HG02970 (cell line): ENCODE data around the gene SSRP1.

ENCODE experiments used
- ATAC-seq: cut with Tn5 transposase; IDR thresholded peaks from one replicate; pipeline ENCODE4 v1.9.1; 2021; ENCODE audit warnings: mild to moderate bottlenecking, moderate library complexity, moderate number of reproducible peaks; ENCODE audit not compliant: unreplicated experiment, low FRiP score

Gene SSRP1

GRCh38 chr11:57320067-57320718 lies 15.5 kb downstream of the SSRP1 start:
- no peak for ATAC-seq

DNA sequence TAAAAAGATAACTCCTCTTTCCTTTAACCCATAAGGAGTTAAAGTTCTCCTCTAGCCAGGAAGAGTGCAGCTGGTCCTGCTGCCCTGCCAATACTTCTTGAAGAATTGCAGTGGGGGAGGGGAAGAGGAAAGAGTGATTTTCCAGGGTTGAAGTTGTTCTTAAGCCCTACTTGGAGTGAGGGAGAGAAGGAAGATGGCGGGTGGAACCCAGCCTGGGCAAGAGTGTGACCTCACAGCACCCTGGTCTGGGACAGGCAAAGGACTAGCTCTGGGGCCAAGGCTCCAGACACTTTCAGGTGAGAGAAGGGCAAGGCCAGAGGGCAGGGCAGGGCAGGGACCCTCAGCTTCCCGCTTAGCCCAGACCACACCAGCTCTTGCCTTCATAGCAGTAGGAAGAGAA lies 17.5 kb downstream of the SSRP1 start:
- ATAC-seq = no peak

GRCh38 chr11:57316017-57316416 lies 19.7 kb downstream of the SSRP1 start:
- ATAC-seq = no peak

- ATAC-seq = no peak
Measured at GRCh38 chr11:57315491-57315890, 20.2 kb downstream of the SSRP1 start.

DNA sequence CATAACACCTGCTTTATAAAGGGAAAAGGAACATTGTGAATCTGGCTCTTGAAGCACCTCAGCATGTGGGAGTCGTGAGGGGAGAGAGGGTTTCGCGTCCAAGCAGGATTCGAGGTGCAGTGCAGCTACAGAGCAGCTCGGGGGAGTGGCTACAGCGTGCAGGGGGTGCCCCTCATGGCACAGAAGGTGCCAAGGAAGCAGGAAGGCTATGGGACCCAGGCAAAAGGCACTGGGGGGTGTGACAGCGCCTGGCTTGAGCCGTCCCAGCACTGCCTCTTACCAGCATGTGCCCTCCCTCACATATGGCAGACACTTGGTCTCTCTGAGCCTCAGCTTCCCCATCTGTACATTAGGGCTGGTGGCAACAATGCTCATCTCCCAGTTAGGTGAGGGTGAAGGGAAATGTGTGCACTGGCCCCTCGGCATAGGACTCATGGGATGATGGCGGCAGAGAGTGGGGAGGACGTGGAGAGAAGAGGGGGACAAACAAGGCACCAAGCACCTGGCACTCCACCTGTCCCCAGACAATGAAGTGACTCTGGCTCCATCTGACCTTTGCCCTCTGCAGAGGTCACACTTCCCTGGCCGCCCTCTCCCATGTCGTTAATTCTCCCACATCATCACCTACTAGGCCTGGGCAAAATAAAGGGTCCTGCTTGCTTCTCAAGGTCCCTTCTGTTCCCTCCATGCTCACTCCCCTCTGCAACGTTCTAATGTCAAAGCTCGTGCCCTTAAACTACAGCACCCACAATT lies 21.3 kb downstream of the SSRP1 start:
- no peak for ATAC-seq

DNA sequence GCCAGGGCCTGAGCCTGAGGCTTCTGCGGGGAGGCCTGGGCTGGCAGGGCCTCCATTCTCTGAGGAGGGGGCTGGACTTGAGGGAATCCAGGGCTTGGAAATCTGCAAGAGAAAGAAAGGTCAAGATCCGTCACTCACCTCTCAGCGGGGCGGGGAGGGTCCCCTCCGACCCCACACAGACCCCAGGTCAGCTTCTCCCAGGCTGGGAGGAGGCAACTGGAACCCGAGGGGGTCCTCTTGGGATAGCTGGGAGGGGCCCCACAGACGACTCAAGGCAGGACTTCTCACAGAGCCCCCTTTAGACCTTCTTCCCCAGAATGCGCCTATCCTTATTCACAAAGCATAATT lies 21.9 kb downstream of the SSRP1 start:
- no peak for ATAC-seq

DNA sequence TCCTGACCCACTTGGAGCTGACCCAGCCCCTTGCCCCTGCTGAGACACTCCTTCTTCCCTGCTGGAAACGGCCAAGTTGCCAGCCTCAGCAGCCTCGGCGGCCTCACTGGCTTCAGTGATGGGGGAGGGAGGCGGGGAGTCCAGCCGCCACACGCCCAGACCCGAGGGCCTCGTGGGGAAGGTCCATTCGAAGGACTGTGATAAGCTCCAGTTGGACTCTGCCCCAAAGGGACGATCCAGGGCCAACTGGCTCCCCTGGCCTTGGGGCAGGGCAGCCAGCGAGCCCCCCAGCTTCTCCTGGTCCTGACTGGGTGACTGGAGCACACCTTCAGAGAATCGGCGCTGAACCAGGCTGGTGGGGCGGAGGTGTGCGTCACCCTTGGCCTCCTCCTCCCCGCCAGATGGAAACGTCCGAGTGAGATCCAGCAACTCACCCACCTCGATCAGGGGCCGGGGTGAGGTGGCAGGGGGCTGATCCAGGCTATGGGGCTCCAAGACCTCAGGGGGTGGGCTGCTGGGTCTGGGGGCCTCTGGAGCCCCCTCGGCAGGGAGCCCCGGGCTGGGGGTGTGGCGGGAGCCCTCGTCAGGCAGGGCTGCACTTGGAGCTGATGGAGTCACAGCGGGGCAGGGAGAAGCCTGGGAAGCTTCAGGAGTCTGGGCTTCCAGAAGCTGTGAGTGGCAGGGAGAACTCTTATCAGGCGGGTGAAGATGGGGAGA lies 22.5 kb downstream of the SSRP1 start:
- ATAC-seq = no peak

DNA sequence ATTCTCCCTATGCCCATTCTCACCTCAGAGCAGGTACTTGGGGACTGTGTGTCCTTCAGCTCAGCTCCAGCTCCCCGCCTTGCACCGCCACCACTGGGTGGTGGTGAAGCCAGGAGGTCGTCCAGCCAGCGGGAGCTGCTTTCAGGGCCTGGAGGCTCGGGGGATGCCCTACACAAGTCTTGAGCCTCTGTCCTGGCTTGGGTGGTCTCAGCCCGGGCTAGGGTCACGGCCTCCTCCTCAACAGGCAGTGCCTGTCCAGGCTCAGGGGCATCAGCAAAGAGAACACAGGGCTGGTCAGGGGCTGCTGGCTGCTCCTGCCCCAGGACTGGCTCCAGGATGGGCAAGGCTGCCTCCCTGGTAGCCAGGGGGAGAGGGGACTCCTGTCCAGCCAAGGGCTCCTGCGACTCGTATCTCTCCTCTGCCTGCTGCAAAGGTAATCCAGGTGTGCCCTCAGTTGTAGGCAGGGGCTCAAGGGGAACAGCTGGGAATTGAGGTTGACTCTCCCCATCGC lies 23.1 kb downstream of the SSRP1 start:
- no peak for ATAC-seq

- ATAC-seq = peak; percentile 91
Measured at GRCh38 chr11:57311109-57311936, 24.4 kb downstream of the SSRP1 start.

GRCh38 chr11:57310630-57311086 lies 25.0 kb downstream of the SSRP1 start:
- ATAC-seq = no peak

GRCh38 chr11:57310091-57310490 lies 25.6 kb downstream of the SSRP1 start:
- ATAC-seq = no peak

DNA sequence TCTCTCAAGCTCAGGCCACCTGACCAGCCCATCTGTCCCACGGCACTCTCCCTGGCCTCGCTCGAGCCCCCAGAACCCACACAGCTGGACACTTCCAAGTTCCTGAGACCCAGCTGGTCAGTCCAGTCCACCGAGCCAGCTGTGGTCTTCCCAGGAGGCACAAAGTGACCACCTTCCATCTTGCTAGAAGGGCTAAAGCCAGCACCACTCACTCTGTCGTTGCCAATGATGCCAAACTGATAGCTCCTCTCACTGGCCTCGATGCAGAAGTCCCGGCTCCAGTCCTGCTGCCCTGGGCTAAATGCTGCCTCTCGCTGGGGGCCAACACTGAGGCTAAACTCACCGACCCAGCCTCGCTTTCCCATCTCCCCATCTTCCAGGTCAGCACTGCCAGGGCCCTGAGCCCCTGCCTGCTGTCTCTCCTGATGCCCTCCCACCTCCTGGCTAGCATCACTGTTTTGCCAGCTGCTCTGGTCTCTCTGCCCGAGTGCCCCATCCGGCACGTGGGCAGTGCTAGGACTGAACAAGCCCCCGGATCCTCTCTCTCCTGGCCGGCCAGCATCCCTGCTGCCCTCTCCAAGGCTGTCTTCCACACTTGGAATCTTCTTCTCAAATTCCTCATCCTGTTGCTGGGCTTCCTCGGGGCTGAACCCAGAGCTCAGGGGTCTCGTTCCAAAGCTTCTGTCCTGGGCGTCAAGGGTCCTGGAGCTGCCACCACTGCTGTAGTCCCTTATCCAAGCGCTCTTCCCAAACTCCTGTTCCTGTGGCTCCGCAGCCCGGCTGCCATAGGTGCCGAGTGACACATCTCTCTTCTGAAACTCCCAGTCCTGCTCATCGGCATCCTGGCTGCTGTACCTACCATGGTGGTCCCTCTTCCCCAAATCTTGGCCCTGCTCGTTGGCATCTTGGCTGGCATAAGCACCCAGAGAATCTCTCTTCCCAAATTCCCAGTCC lies 26.3 kb downstream of the SSRP1 start:
- ATAC-seq = no peak

GRCh38 chr11:57308426-57309060 lies 27.1 kb downstream of the SSRP1 start:
- ATAC-seq = no peak

- ATAC-seq = no peak
Measured at GRCh38 chr11:57307666-57308270, 27.9 kb downstream of the SSRP1 start.

GRCh38 chr11:57306940-57307565 lies 28.6 kb downstream of the SSRP1 start:
- ATAC-seq = no peak

DNA sequence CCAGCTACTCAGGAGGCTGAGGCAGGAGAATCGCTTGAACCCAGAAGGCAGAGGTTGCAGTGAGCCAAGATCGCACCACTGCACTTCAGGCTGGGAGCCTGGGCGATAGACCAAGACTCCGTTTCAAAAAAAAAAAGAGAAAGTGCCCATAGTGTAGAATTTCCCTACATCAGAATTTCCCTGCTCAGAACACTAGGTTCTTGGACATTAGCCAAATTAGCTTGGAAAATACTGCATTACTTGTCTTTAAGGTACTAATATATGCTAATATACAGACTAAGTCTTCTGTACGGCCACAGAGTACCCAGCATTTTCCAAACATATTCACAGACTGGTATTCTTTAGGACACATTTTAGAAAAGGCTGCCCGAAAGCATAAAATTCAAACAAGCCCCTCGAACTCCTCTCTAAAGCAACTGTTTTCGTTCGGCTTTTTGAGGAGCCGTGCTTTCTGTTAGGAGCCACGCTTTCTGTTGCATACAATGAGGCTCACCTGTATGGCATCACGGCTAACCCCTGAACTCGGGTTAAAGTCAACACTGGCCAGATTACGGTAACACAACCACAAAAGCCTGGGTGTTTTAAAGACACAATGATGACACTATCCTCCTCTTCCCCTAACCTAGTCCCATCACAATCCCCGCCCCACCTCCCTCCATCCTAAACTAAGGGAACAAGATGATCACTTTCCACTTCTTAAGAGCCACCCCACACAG lies 29.4 kb downstream of the SSRP1 start:
- no peak for ATAC-seq

DNA sequence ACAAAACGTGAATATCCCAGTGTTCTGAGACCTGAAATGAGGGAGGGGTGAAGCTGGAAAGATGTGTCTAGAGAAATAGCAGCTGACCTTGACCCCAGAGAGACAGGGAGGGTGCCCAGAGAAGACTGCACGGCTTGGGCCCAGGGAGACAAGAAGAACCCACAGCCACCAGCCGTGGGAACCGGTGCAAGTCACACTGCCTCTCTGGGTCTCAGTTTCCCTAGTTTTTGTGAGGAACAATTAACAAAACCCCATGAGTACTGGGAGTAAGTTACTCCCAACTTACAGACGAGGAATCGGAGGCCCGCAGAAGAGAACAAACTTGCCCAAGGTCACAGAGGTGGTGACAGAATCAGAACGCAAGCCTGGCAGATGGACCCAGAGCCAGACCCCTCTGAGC lies 30.2 kb downstream of the SSRP1 start:
- no peak for ATAC-seq
